Activated T-cell treated with anti-CD3 and anti-CD28 coated beads for 1 hour (primary cell): Measurements from ENCODE around the gene CPNE5.

Experiments
- DNase-seq: peaks from one replicate; pipeline ENCODE4 v3.0.0-alpha.2; 2020; ENCODE audit warnings: low read depth

Gene CPNE5

GRCh38 chr6:36700071-36700812 is 139.0 kb downstream of the CPNE5 start:
- DNase-seq = no peak

- no peak for DNase-seq
Measured at GRCh38 chr6:36699348-36699747, 139.9 kb downstream of the CPNE5 start.

DNA sequence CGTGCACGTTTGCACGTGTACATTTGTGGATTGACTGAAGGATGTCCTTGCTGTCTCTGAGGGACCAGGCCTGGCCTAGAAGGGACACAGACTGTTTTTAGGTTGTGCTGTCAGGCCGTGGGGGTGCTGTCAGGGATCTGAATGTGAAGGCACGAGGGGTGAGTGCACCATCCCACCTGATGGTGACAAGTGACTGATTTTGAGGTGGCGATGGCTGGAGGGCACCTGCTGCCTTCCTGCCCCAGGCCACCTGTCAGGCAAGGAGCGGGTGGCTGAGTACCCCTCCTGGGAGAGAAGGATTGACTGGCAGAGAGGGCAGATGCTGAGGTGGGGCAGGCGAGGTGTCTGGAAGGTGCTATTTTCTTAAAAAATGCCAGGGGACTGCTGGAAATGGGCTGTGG is 140.4 kb downstream of the CPNE5 start:
- no peak for DNase-seq

- DNase-seq = no peak
Measured at GRCh38 chr6:36698196-36698595, 141.0 kb downstream of the CPNE5 start.

DNA sequence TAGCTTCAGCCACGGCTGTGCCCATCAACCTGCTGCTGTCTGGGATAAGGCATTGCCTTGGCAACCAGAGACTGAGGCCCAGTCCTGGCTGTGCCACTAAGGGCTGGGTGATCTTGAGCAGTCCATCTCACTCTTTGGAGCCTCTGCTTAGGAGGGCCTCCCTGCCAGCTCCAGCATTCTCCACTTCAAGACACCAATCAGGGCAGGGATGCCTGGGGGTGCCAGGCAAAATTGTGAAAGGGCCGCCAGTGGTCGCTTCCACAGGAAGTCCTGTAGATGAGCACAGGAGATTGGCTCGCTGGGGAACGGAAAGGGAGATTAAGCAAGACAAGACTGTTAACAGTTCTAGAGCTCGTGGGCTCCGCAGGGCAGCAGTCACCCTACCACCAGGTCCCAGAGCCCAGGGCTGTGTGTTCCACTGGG is 141.8 kb downstream of the CPNE5 start, which contains the start of gene RAB44:
Gene RAB44, plus strand, starts transcription at position 346 of the 423 bp plus-strand sequence. CDS start 6,410 bp downstream, outside the sequence.
- no peak for DNase-seq

DNA sequence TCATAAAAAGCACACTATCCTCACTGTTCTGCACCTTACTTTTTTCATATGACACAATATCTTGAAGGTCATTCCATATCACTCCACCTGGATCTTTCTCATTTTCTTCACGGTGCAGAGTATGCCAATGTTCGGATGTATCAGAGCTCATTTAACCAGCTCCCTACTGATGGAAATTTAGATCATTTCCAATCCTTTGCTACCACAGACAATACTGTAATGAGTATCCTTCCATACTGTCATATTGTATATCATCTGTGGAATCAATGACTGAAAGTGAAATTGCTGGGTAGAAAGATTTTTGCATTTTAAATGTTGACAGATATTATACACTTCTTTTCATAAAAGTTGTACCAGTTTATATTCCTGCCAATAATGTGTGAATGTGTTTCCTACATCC is 143.8 kb downstream of the CPNE5 start:
- no peak for DNase-seq

- no peak for DNase-seq
Measured at GRCh38 chr6:36694616-36695015, 144.6 kb downstream of the CPNE5 start.

GRCh38 chr6:36692861-36693702 is 146.2 kb downstream of the CPNE5 start:
- DNase-seq = no peak

DNA sequence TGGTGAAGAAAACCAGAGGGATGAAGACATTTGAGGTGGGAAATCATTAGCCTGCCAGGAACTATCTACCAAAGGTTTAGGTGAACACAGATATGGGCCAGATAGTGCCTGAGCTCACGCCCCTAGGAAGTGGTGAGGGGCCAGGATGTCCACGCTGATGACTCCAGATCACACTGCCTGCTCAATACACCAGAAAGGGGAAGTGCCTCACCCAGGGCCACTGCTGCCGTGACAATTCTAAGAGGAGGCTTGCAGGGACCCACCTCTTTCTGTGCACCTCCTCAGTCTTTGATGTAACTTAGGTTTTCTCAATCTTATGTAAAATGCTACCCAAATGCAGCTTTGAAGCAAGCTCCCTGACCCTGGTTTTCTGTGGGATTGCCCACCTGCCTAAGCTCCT is 147.0 kb downstream of the CPNE5 start:
- DNase-seq = no peak

GRCh38 chr6:36691612-36692011 is 147.6 kb downstream of the CPNE5 start:
- no peak for DNase-seq

- DNase-seq = no peak
Measured at GRCh38 chr6:36691011-36691410, 148.2 kb downstream of the CPNE5 start.
